ENCODE data around the gene NKD2.

Gene NKD2

GRCh38 chr5:1043327-1043726 lies 34.7 kb downstream of the NKD2 start:
- Histone ChIP-seq H3K36me3 (no peaks in the 10 kb centered on the region), H3K9me3 (ENCODE audit: severe bottlenecking) (peaks cover 19% of the 10 kb centered on the region), H3K27me3 (ENCODE audit: insufficient read depth, low read depth, severe bottlenecking) (no peaks in the 10 kb centered on the region), H3K27ac (no peak overlapping the region), H3K4me3 (ENCODE audit: low read depth, low read length) (no peak overlapping the region)
- TF ChIP-seq, protein P1, sequence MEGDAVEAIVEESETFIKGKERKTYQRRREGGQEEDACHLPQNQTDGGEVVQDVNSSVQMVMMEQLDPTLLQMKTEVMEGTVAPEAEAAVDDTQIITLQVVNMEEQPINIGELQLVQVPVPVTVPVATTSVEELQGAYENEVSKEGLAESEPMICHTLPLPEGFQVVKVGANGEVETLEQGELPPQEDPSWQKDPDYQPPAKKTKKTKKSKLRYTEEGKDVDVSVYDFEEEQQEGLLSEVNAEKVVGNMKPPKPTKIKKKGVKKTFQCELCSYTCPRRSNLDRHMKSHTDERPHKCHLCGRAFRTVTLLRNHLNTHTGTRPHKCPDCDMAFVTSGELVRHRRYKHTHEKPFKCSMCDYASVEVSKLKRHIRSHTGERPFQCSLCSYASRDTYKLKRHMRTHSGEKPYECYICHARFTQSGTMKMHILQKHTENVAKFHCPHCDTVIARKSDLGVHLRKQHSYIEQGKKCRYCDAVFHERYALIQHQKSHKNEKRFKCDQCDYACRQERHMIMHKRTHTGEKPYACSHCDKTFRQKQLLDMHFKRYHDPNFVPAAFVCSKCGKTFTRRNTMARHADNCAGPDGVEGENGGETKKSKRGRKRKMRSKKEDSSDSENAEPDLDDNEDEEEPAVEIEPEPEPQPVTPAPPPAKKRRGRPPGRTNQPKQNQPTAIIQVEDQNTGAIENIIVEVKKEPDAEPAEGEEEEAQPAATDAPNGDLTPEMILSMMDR (IDR thresholded peaks at IDR 0.05; ENCODE audit: low read depth, low read length): no peak
- DNase-seq: no peak

DNA sequence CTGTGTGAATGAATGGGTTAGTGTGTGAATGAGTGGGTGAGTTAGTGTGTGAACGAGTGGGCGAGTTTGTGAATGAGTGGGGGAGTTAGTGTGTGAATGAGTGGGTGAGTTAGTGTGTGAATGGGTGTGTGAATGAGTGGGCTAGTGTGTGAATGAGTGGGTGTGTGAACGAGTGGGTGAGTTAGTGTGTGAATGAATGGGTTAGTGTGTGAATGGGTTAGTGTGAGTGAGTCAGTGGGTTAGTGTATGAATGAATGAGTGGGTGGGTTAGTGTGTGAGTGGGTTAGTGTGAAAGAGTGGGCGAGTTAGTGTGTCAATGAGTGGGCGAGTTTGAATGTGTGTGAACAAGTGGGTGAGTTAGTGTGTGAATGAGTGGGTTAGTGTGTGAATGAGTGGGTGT lies 35.5 kb downstream of the NKD2 start:
- Histone ChIP-seq H3K36me3 (no peaks in the 10 kb centered on the region), H3K27me3 (ENCODE audit: insufficient read depth, low read depth, severe bottlenecking) (no peaks in the 10 kb centered on the region), H3K4me3 (ENCODE audit: low read depth, low read length) (no peak overlapping the region), H3K9me3 (ENCODE audit: severe bottlenecking) (peaks cover 19% of the 10 kb centered on the region), H3K27ac (no peak overlapping the region)
- TF ChIP-seq, protein P1 (IDR thresholded peaks at IDR 0.05; ENCODE audit: low read depth, low read length): no peak
- no peak for DNase-seq

DNA sequence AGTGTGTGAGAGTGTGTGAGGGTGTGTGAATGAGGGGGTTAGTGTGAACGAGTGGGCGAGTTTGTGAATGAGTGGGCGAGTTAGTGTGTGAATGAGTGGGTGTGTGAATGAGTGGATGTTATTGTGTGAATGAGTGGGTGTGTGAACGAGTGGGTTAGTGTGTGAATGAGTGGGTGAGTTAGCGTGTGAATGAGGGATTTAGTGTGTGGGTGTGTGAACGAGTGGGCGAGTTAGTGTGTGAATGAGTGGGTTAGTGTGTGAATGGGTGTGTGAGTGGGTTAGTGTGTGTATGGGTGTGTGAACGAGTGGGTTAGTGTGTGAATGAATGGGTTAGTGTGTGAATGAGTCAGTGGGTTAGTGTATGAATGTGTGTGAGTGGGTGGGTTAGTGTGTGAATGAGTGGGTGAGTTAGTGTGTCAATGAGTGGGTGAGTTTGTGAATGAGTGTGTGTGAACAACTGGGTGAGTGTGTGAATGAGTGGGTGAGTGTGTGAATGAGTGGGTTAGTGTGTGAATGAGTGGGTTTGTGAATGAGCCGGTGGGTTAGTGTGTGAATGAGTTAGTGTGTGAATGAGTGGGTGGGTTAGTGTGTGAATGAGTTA lies 37.5 kb downstream of the NKD2 start:
- no peak for DNase-seq
- TF ChIP-seq, protein P1 (IDR thresholded peaks at IDR 0.05; ENCODE audit: low read depth, low read length): no peak
- H3K9me3 ChIP-seq (ENCODE audit: severe bottlenecking): peaks cover 10% of the 10 kb centered on the region
- H3K4me3 ChIP-seq (ENCODE audit: low read depth, low read length): no peak overlapping the region
- no peaks in the 10 kb centered on the region for H3K27me3 ChIP-seq (ENCODE audit: insufficient read depth, low read depth, severe bottlenecking)
- no peak overlapping the region for H3K27ac ChIP-seq
- peaks cover 4% of the 10 kb centered on the region for H3K36me3 ChIP-seq

DNA sequence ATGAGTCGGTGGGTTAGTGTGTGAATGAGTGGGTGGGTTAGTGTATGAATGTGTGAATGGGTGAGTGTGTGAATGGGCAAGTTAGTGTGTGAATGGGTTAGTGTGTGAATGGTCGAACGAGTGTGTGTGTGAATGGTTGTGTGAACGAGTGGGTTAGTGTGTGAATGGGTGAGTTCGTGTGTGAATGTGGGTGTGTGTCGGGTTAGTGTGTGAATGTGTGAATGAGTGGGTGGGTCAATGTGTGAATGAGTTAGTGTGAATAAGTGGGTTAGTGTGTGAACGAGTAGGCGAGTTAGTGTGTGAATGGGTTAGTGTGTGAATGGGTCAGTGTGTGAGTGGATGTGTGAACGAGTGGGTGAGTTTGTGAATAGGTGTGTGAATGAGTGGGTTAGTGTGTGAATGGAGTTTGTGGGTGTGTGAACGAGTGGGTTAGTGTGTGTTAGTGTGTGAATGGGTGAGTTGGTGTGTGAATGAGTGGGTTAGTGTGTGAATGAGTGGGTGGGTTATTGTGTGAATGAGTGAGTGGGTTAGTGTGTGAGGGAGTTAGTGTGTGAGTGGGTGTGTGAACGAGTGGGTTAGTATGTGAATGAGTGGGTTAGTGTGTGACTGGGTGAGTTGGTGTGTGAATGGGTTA lies 38.8 kb downstream of the NKD2 start:
- H3K4me3 ChIP-seq (ENCODE audit: low read depth, low read length): no peak overlapping the region
- H3K27me3 ChIP-seq (ENCODE audit: insufficient read depth, low read depth, severe bottlenecking): no peaks in the 10 kb centered on the region
- H3K36me3 ChIP-seq: peaks cover 15% of the 10 kb centered on the region
- no peak for DNase-seq
- TF ChIP-seq, protein P1 (IDR thresholded peaks at IDR 0.05; ENCODE audit: low read depth, low read length): no peak
- no peak overlapping the region for H3K27ac ChIP-seq
- peaks cover 3% of the 10 kb centered on the region for H3K9me3 ChIP-seq (ENCODE audit: severe bottlenecking)

DNA sequence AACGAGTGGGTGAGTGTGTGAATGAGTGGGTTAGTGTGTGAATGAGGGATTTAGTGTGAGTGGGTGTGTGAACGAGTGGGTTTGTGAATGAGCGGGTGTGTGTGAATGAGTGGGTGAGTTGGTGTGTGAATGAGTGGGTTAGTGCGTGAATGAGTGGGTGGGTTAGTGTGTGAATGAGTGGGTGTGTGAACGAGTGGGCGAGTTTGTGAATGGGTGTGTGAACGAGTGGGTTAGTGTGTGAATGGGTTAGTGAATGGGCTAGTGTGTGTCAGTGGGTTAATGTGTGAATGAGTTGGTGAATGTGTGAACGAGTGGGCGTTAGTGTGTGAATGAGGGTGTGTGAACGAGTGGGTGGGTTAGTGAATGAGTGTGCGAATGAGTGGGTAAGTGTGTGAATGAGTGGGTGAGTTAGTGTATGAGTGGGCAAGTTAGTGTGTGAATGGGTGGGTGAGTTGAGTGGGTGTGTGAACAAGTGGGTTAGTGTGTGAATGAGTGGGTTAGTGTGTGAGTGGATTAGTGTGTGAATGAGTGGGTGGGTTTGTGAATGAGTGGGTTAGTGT lies 39.6 kb downstream of the NKD2 start:
- H3K9me3 ChIP-seq (ENCODE audit: severe bottlenecking): peaks cover 3% of the 10 kb centered on the region
- TF ChIP-seq, protein P1 (IDR thresholded peaks at IDR 0.05; ENCODE audit: low read depth, low read length): no peak
- DNase-seq: no peak
- no peak overlapping the region for H3K27ac ChIP-seq
- H3K36me3 ChIP-seq: peaks cover 21% of the 10 kb centered on the region
- no peak overlapping the region for H3K4me3 ChIP-seq (ENCODE audit: low read depth, low read length)
- H3K27me3 ChIP-seq (ENCODE audit: insufficient read depth, low read depth, severe bottlenecking): no peaks in the 10 kb centered on the region

All from WERI-Rb-1 (cell line).